Measurements from ENCODE around the gene MFAP2. TPM values are rescaled to one million over a fixed set of nuclear protein-coding genes. Genes with fewer than 3 reads are reported as not detected.
A peak's percentile ranks its signal among the peaks of the same experiment; 100 is the strongest.
"Not testable (repeated sequence)": the region's sequence is repeated elsewhere in the genome, so short reads cannot be mapped to it uniquely, and the experiment has no call there.

Gene MFAP2
- total RNA-seq, 1 donor from 2014 or later, result 260 TPM

DNA sequence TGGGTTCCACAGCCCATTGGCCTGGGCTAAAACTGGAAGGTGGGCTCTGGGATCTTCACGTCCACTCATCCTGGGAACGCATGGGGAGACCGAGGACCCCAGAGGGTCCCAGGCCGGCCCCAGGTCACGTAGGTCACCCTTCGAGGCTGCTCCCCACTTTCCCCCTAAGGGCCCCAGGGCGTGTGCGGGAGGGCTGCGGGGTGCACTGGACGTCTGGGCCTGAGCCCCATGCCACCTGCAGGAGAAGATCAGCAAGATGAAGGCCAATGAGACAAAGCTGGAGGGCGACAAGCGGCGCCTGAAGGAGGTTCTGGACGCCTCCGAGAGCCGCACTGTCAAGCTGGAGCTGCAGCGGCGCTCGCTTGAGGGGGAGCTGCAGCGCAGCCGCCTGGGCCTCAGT is 12.5 kb downstream of the MFAP2 start:
- TF ChIP-seq, protein P1, sequence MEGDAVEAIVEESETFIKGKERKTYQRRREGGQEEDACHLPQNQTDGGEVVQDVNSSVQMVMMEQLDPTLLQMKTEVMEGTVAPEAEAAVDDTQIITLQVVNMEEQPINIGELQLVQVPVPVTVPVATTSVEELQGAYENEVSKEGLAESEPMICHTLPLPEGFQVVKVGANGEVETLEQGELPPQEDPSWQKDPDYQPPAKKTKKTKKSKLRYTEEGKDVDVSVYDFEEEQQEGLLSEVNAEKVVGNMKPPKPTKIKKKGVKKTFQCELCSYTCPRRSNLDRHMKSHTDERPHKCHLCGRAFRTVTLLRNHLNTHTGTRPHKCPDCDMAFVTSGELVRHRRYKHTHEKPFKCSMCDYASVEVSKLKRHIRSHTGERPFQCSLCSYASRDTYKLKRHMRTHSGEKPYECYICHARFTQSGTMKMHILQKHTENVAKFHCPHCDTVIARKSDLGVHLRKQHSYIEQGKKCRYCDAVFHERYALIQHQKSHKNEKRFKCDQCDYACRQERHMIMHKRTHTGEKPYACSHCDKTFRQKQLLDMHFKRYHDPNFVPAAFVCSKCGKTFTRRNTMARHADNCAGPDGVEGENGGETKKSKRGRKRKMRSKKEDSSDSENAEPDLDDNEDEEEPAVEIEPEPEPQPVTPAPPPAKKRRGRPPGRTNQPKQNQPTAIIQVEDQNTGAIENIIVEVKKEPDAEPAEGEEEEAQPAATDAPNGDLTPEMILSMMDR (IDR thresholded peaks at IDR 0.05), result no peak
- Mint-ChIP-seq H3K4me3 (ENCODE audit: unreplicated experiment) (no peak overlapping the region), H3K27ac (ENCODE audit: unreplicated experiment) (no peak overlapping the region), H3K36me3 (ENCODE audit: low read depth) (peaks cover 3% of the 10 kb centered on the region), H3K27me3 (ENCODE audit: low read depth) (no peaks in the 10 kb centered on the region), H3K9me3 (ENCODE audit: low read depth) (no peaks in the 10 kb centered on the region), H3K4me1 (ENCODE audit: low read depth) (peaks cover 69% of the 10 kb centered on the region)
- DNase-seq (ENCODE audit: low spot score), result no peak

DNA sequence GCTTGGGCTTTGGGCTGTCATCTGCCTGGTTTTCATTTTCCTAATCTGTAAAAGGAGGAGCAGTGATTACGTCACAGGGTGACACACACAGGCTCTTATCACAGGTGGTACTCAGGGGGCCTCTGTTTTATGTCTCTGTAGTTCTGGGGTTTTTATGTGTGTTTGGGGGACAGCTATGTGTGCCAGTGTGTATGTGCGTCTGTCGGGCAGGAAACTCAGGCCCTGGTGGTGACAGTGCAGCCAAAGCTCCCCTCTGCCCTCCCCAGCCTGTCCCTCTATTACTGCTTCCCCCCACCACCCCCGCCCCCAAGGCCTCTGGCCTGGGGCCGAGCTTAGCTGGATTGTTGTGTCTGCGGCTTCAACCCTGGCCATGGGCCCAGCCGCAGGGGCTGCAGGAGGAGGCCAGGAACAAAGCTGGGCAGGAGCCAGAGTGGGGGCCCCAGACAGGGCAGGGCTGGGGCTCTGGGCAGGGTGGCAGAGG is 13.3 kb downstream of the MFAP2 start:
- H3K27ac Mint-ChIP-seq (ENCODE audit: unreplicated experiment), result peak overlapping the region; percentile 75
- TF ChIP-seq, protein P1 (IDR thresholded peaks at IDR 0.05), result no peak
- DNase-seq (ENCODE audit: low spot score), result peak; percentile 94
- H3K4me3 Mint-ChIP-seq (ENCODE audit: unreplicated experiment), result peak overlapping the region; percentile 49
- peaks cover 2% of the 10 kb centered on the region for H3K36me3 Mint-ChIP-seq (ENCODE audit: low read depth)
- H3K9me3 Mint-ChIP-seq (ENCODE audit: low read depth), result no peaks in the 10 kb centered on the region
- peaks cover 61% of the 10 kb centered on the region for H3K4me1 Mint-ChIP-seq (ENCODE audit: low read depth)
- H3K27me3 Mint-ChIP-seq (ENCODE audit: low read depth), result no peaks in the 10 kb centered on the region

DNA sequence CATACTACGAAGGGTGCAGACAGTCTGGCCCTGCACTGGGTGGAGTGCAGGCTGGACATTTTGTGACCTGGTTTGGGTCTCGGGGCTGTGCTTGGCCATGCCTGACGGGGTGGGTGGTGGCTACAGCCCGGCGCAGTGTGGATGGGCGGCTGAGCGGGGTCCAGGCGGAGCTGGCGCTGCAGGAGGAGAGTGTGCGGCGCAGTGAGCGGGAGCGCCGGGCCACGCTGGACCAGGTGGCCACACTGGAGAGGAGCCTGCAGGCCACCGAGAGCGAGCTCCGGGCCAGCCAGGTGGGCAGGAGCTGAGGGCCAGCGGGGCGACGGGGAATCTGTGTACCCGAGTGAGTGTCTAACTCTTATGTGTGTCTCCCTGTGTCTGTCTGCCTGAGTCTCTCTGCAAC is 14.1 kb downstream of the MFAP2 start:
- DNase-seq (ENCODE audit: low spot score), result peak; percentile 87
- Mint-ChIP-seq H3K36me3 (ENCODE audit: low read depth) (peaks cover 2% of the 10 kb centered on the region), H3K9me3 (ENCODE audit: low read depth) (no peaks in the 10 kb centered on the region), H3K27me3 (ENCODE audit: low read depth) (no peaks in the 10 kb centered on the region), H3K4me3 (ENCODE audit: unreplicated experiment) (no peak overlapping the region), H3K4me1 (ENCODE audit: low read depth) (peaks cover 61% of the 10 kb centered on the region), H3K27ac (ENCODE audit: unreplicated experiment) (no peak overlapping the region)
- TF ChIP-seq, protein P1 (IDR thresholded peaks at IDR 0.05), result no peak

DNA sequence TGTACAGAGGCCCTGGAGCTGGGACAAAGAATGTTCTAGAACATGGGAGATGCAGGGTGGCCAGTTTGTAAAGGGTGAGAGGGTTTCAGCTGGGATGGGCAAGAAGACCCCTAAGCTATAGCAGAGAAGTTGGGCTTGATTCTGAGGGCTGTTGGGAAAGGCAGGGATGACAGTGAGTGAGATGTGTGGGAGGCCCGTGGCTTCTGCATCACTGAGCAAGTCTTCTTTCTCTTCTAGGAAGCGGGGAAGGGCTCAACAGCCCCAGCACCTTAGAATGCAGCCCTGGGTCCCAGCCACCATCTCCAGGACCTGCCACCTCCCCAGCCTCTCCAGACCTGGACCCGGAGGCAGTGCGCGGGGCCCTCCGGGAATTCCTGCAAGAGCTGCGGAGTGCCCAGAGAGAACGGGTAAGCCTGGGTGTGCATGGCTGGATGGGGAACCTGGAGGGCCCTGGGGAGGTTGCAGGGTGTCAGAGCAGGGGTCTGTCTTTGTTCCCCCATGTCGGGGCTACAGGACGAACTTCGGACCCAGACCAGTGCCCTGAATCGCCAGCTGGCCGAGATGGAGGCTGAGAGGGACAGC is 14.8 kb downstream of the MFAP2 start:
- Mint-ChIP-seq H3K36me3 (ENCODE audit: low read depth) (peaks cover 2% of the 10 kb centered on the region), H3K9me3 (ENCODE audit: low read depth) (no peaks in the 10 kb centered on the region), H3K27ac (ENCODE audit: unreplicated experiment) (peak overlapping the region; percentile 68), H3K4me1 (ENCODE audit: low read depth) (peaks cover 58% of the 10 kb centered on the region), H3K27me3 (ENCODE audit: low read depth) (no peaks in the 10 kb centered on the region), H3K4me3 (ENCODE audit: unreplicated experiment) (no peak overlapping the region)
- TF ChIP-seq, protein P1 (IDR thresholded peaks at IDR 0.05), result no peak
- DNase-seq (ENCODE audit: low spot score), result peak; percentile 91

DNA sequence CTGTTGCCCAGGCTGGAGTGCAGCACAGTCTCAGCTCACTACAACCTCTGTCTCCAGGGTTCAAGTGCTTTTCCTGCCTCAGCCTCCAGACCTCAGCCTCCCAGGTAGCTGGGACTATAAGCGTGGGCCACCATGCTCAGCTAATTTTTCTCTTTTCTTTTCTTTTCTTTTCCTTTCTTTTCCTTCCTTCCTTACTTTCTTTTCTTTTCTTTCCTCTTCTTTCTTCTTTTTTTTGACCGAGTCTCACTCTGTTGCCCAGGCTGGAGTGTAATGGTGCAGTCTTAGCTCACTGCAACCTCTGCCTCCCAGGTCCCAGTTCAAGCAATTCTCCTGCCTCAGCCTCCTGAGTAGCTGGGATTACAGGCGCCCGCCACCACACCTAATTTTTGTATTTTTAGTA is 16.3 kb downstream of the MFAP2 start:
- peaks cover 63% of the 10 kb centered on the region for H3K4me1 Mint-ChIP-seq (ENCODE audit: low read depth)
- not testable (repeated sequence) for H3K36me3 Mint-ChIP-seq (ENCODE audit: low read depth); DNase-seq (ENCODE audit: low spot score); H3K4me3 Mint-ChIP-seq (ENCODE audit: unreplicated experiment); H3K9me3 Mint-ChIP-seq (ENCODE audit: low read depth); H3K27me3 Mint-ChIP-seq (ENCODE audit: low read depth); H3K27ac Mint-ChIP-seq (ENCODE audit: unreplicated experiment)

All from chondrocyte (in vitro differentiated cells).